Activated CD4-positive, alpha-beta memory T cell treated with anti-CD3 and anti-CD28 coated beads, Interleukin-2, amount 10 ng/mL, durations not matched to agents 7 days and 5 days (primary cell): Measurements from ENCODE around the gene MPPED2. TPM values are rescaled to one million over a fixed set of nuclear protein-coding genes. Genes with fewer than 3 reads are reported as not detected.

ENCODE experiments used
- CTCF ChIA-PET: fragments of 350-600 bp; sonication (Branson Sonifier 250); formaldehyde crosslinking; loops from one replicate; lab custom pipeline; 2021; ENCODE audit warnings: antibody characterized with exemption, inconsistent platforms; lab: Charles Lee
- POLR2A ChIA-PET: fragments of 350-600 bp; sonication (Branson Sonifier 250); formaldehyde crosslinking; loops from one replicate; lab custom pipeline; 2021; ENCODE audit warnings: antibody characterized with exemption; lab: Charles Lee
- DNase-seq: peaks from one replicate; pipeline ENCODE4 v3.0.0-alpha.2; 2020
- H3K27ac Mint-ChIP-seq: one replicate; pipeline ENCODE4 v1.8.0; 2021; ENCODE audit warnings: mild to moderate bottlenecking, mixed read lengths
- H3K27me3 Mint-ChIP-seq: one replicate; pipeline ENCODE4 v1.8.0; 2021; ENCODE audit warnings: mixed read lengths
- H3K36me3 Mint-ChIP-seq: one replicate; pipeline ENCODE4 v1.8.0; 2021; ENCODE audit warnings: low read depth, mixed read lengths
- H3K4me1 Mint-ChIP-seq: one replicate; pipeline ENCODE4 v1.8.0; 2021; ENCODE audit warnings: mixed read lengths
- H3K4me3 Mint-ChIP-seq: one replicate; pipeline ENCODE4 v1.8.0; 2021; ENCODE audit warnings: mild to moderate bottlenecking, mixed read lengths
- H3K9me3 Mint-ChIP-seq: one replicate; pipeline ENCODE4 v1.8.0; 2021; ENCODE audit warnings: mixed read lengths
- total RNA-seq, 2 experiments: library from RNA; stranded (reverse); gene quantifications; one replicate each; pipeline ENCODE4 v1.2.3, GENCODE V29; 2021

The MPPED2 gene
- total RNA-seq, 2 experiments from 2014 or later: not detected

DNA sequence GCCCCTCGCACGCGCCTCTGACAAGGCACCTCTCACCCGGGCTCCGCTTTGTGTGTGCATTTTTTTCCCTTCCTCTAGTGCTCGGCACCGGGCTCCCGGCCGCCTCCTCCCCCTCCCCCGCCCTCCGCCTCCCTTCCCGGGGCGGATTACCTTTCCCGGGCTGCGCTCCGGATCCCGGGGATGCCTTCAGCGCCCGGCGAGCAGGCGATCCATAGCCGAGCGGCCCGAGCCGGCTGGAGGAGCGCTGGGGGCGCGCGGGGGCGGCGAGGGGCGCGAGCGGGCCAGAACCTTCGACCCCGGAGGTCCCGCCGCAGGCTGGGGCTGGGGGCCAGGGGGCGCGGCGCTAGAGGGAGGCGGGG, 282 bp downstream of the MPPED2 start:
- ChIA-PET CTCF (interaction anchor here (1.2 kb wide), 1 partner anchor 10 kb away, joined by 3 read pairs; no protein-coding TSS in a partner anchor), POLR2A (no interaction called here)
- no peak overlapping the region for H3K4me3 Mint-ChIP-seq

DNA sequence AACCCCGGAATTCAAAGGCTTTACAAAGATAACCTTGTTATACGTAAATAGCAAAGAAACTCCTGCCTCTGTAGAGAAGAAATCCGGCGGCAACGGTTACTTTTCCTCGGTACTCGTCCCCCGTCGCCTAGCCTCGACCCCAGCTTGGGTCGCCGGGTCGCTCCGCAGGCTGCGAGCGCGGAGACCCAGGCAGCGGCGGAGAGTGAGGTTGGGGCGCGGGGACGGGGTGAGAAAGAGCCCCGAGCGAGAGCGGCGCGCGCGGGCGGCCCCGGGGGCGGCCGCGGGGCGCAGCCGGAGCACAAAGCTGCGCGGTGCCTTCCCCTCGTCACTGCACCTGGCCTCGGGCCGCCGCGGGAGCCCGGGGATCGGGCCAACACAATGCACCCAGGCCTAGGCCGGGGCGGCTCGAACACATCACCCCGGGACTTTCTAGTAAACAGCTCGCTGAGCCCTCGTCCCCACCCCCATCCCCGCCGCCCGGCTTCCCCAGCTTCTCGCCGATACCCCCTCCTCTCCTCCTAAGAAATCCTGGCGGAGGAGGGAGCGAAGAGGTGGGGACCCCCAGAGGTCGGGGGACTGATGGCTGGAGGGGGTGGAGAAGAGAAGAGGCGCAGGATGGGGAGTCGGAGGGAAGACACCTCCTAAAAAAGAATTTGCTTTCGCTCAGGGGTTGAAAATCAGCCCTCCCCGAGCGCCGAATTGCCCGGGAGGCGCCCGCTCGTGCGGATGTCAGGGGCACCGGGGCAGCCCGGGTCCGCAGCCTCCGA, 845 bp downstream of the MPPED2 start:
- Mint-ChIP-seq H3K27ac (no peak overlapping the region), H3K4me1 (peaks cover 3% of the 10 kb centered on the region), H3K4me3 (no peak overlapping the region), H3K9me3 (no peaks in the 10 kb centered on the region), H3K36me3 (no peaks in the 10 kb centered on the region), H3K27me3 (peaks cover 48% of the 10 kb centered on the region)
- no peak for DNase-seq
- POLR2A ChIA-PET: no interaction called here
- CTCF ChIA-PET: no interaction called here

More for the DNA sequence above, 282 bp downstream of the MPPED2 start:
- Mint-ChIP-seq H3K36me3 (no peaks in the 10 kb centered on the region), H3K4me1 (peaks cover 3% of the 10 kb centered on the region), H3K27me3 (peaks cover 48% of the 10 kb centered on the region), H3K9me3 (no peaks in the 10 kb centered on the region), H3K27ac (no peak overlapping the region)
- no peak for DNase-seq

DNA sequence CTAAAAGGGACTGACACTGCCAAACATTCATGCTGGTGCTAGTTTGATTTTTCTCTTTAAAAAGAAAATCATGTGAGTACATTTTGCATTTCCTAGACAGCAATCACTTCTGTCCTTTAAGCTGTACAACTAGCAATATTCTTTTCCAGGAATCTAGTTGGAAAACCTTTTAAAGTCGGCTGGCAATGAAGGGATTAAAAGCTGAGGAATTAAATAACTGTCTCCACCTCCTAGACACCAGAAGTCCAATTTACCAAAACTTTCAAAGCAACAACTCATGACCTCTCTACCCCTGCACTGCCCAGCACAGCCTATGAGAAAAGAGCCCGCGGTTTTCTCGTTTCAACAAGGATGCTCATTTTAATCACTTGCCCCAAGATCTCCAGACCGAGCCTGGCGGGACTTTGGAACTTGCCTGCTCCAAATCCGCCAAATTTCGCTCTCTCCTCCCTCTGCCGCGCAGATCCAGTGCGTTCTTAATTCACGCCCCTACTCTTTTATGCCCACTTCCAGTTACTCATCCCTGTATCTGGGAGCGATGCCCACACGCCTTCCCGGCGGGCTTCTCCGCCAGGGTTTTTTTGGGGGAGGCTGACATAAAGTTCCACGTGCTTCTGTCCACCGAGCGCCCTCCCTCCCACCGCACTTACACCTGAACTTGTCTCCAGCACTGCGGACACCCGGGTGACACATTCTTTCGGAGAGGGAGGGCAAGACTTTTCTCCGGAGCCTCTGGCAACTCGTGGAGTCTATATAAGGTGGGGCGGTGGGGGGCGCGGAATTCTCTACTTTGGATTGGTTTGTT, 2.5 kb downstream of the MPPED2 start:
- H3K36me3 Mint-ChIP-seq: no peaks in the 10 kb centered on the region
- POLR2A ChIA-PET: no interaction called here
- H3K4me3 Mint-ChIP-seq: no peak overlapping the region
- no peak for DNase-seq
- H3K27ac Mint-ChIP-seq: no peak overlapping the region
- CTCF ChIA-PET: no interaction called here
- no peaks in the 10 kb centered on the region for H3K9me3 Mint-ChIP-seq
- H3K4me1 Mint-ChIP-seq: peaks cover 3% of the 10 kb centered on the region
- H3K27me3 Mint-ChIP-seq: peaks cover 47% of the 10 kb centered on the region

DNA sequence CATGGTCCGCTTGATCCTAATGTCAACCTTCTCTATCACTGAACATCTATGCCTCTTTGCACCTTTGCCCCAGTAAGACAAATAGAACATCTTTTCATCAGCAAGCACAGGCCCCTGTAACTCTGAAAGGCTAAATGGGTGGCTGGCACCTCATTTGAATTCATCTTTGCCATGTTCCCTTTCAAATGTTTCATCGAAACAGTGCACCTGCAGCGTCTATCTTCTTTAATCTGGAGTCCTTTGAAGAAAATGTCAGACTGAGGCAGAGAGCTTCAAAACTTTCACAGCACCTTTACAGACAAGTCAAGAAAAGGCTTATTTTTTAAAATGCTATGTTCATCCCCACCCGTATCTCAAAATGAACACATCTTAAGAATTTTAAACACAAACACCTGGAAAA, 3.4 kb downstream of the MPPED2 start:
- peaks cover 3% of the 10 kb centered on the region for H3K4me1 Mint-ChIP-seq
- H3K27ac Mint-ChIP-seq: no peak overlapping the region
- ChIA-PET POLR2A (interaction anchor here (0.6 kb wide), 1 partner anchor 230 kb away, joined by 3 read pairs; no protein-coding TSS in a partner anchor), CTCF (no interaction called here)
- no peaks in the 10 kb centered on the region for H3K36me3 Mint-ChIP-seq
- H3K27me3 Mint-ChIP-seq: peaks cover 43% of the 10 kb centered on the region
- no peaks in the 10 kb centered on the region for H3K9me3 Mint-ChIP-seq
- no peak for DNase-seq
- H3K4me3 Mint-ChIP-seq: no peak overlapping the region

DNA sequence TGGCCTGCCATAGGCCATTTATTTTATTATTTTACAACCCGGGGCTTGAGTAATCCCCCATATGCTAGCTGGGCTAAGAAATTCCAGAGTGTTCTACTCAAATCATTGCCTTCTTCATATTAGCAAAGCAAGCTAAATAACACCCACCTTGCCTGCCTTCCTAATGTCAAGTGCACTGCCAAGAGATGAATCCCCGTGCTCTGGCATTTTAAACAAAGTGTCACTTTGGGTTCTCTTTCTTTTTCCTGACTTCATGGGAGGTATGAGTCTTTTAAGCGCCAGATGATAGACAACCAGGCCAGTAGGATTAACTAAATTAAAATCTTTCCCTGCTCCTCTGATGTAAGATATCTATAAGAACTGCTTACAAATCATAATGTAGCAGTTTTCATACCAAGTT, 4.5 kb downstream of the MPPED2 start:
- Mint-ChIP-seq H3K36me3 (no peaks in the 10 kb centered on the region), H3K4me1 (peaks cover 1% of the 10 kb centered on the region), H3K27ac (no peak overlapping the region), H3K27me3 (peaks cover 32% of the 10 kb centered on the region), H3K4me3 (no peak overlapping the region), H3K9me3 (no peaks in the 10 kb centered on the region)
- DNase-seq: no peak
- POLR2A ChIA-PET: no interaction called here
- CTCF ChIA-PET: no interaction called here

DNA sequence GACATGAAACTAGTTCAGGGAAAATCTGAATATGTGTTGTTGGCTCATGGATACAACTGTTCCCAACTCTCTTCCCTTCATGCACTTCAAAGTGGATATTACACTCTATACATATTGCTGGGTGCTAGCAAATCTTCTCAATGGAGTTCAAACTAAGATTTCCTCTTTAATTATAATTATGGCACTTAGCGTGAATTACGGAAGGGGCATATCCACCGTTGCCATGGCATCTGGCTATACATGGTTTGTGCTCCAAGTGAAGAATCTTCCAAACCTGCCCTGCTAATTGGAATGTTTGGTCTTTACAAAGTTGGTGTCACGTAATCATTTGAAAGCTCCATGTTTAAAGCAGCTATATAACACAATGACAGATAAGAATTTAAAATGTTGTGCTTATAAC, 5.6 kb downstream of the MPPED2 start:
- Mint-ChIP-seq H3K27me3 (peaks cover 29% of the 10 kb centered on the region), H3K27ac (no peak overlapping the region), H3K9me3 (no peaks in the 10 kb centered on the region), H3K36me3 (no peaks in the 10 kb centered on the region), H3K4me1 (peaks cover 1% of the 10 kb centered on the region), H3K4me3 (no peak overlapping the region)
- no peak for DNase-seq
- POLR2A ChIA-PET: no interaction called here
- CTCF ChIA-PET: no interaction called here

DNA sequence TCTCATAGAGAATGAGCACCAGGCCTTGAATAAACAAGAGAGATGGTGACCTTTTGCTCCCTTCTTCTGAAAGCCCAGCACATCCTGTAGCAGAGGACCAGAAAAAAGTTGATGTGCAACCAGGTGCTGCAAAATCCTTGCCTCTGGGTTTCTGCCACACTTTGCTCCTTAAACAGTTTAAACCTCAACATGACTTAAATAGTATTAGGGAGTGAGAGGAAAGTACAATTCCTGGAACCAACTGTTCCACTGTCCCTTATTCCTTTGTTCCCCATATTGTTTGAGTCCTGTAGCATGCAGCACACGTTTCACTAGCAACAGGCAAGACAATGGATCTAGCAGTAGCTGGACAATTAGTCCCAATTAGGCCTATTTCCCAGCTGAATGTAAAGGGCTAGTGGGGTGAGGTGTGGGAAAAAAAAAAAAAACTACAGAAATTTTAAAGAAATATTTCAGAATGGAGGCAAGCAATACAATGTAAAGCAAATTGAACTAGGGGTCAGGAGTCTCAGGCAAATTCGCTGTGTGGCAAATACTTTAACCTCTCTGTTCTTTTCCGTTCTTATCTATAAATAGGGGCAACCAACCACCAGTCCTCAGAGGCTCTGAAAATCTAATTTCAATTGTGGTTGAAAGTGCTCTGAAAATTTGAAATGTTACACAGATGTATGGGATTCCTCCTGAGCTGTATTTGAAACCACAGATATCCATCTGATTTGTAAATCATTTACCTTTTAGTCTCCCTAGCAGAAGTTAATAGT, 6.6 kb downstream of the MPPED2 start:
- peaks cover 24% of the 10 kb centered on the region for H3K27me3 Mint-ChIP-seq
- H3K27ac Mint-ChIP-seq: no peak overlapping the region
- no peaks in the 10 kb centered on the region for H3K36me3 Mint-ChIP-seq
- ChIA-PET POLR2A (no interaction called here), CTCF (no interaction called here)
- H3K4me1 Mint-ChIP-seq: peaks cover 1% of the 10 kb centered on the region
- DNase-seq: no peak
- H3K4me3 Mint-ChIP-seq: no peak overlapping the region
- H3K9me3 Mint-ChIP-seq: no peaks in the 10 kb centered on the region

DNA sequence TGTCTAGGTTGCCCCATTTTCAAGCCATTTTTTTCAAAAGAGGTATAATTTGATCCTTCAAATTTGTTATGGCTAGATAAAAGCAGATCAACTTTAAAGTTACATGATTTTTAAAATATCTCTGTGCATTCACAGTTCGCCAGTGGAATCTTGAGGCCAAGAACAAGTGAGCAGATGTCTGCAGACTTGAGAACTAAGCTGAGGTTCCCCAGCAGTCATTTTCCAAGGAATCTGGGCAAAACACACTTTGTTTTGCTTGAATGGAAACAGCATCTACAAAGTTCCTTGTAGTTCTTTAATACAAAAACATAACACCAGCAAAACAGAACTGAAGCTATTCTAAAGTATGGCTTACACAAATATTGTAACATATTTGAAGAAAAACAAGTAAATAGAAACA, 7.7 kb downstream of the MPPED2 start:
- Mint-ChIP-seq H3K9me3 (no peaks in the 10 kb centered on the region), H3K36me3 (no peaks in the 10 kb centered on the region), H3K27ac (no peak overlapping the region), H3K27me3 (peaks cover 13% of the 10 kb centered on the region), H3K4me3 (no peak overlapping the region), H3K4me1 (no peaks in the 10 kb centered on the region)
- ChIA-PET POLR2A (no interaction called here), CTCF (no interaction called here)
- DNase-seq: no peak

DNA sequence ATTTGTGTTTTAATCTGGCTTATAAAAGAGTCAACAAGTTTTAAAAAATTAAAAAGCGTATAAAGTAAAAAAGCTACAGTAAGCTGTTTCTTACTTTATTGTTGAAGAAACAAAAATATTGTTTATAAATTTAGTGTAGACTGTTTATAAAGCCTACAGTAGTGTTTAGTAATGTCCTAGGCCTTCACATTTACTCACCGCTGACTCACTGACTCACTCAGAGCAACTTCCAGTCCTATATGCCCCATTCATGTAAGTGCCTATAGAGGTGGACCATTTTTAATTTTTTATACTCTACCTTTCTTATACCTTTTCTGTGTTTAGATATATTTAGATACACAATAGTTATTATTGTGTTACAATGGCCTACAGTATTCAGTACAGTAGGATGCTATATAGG, 12.2 kb downstream of the MPPED2 start:
- Mint-ChIP-seq H3K9me3 (no peaks in the 10 kb centered on the region), H3K4me1 (no peaks in the 10 kb centered on the region), H3K36me3 (no peaks in the 10 kb centered on the region), H3K27ac (no peak overlapping the region), H3K27me3 (no peaks in the 10 kb centered on the region), H3K4me3 (no peak overlapping the region)
- CTCF ChIA-PET: no interaction called here
- no peak for DNase-seq
- POLR2A ChIA-PET: no interaction called here

DNA sequence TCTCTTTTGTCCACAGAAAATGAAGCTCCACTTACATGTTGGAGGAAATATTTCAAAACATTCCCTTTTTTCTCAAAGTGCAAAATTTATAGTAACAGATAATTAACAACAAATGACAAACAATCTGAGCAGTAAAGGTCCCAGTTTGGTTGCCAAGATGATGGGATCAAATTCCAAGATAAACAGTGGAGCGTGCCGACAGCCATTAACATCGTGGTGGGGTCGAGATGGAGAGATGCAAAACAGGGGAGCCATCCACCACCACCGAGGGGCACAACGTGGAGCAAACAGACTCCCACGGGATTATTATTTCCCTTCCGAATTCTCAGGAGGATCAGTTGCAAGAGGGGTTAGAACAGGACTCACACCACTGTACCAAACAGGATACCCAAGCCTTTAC, 17.2 kb downstream of the MPPED2 start:
- Mint-ChIP-seq H3K9me3 (no peaks in the 10 kb centered on the region), H3K27me3 (no peaks in the 10 kb centered on the region), H3K36me3 (no peaks in the 10 kb centered on the region), H3K27ac (no peak overlapping the region), H3K4me1 (no peaks in the 10 kb centered on the region), H3K4me3 (no peak overlapping the region)
- ChIA-PET CTCF (no interaction called here), POLR2A (no interaction called here)
- no peak for DNase-seq

DNA sequence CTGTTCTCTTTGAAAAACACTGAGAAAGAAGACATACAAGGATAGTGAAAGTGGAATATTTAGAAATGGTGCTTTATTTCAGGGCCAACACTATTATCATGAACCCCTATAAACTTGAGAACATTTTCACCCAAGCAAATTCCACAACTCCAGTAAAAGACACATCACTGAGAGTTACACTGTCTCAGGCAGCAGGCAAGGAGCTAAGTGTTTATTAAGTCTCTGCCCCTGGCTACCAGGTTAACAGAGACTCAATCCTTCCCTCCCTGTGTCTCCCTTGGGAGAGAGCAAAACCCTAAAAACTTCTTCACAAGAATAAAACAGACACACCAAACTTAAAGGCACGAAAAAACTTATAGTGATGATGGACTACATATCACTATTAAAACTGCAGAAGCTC, 18.5 kb downstream of the MPPED2 start:
- H3K4me3 Mint-ChIP-seq: no peak overlapping the region
- CTCF ChIA-PET: no interaction called here
- H3K27ac Mint-ChIP-seq: no peak overlapping the region
- H3K9me3 Mint-ChIP-seq: no peaks in the 10 kb centered on the region
- DNase-seq: no peak
- H3K36me3 Mint-ChIP-seq: no peaks in the 10 kb centered on the region
- POLR2A ChIA-PET: no interaction called here
- no peaks in the 10 kb centered on the region for H3K4me1 Mint-ChIP-seq
- H3K27me3 Mint-ChIP-seq: no peaks in the 10 kb centered on the region

DNA sequence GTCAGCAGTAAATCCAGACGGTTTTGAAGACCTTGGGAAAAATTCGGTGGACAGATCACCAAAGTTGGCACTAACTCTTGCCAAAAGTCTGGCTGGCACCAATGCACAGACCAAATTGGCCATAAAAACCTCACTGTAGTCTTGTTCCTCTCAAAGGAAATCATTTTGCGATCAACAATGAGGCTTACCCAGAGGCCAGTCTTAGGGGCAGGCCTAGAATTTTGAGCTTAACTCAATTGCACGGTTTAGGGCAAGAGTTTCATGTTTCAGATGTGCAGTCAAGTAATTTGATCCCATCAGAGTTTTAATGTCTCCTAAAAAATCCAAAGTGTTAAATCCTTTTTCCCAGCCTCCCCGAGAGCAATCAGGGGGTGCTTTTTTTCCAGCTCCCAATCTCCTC, 19.0 kb downstream of the MPPED2 start:
- Mint-ChIP-seq H3K4me3 (no peak overlapping the region), H3K9me3 (no peaks in the 10 kb centered on the region), H3K27me3 (no peaks in the 10 kb centered on the region), H3K4me1 (no peaks in the 10 kb centered on the region), H3K36me3 (no peaks in the 10 kb centered on the region), H3K27ac (no peak overlapping the region)
- ChIA-PET POLR2A (no interaction called here), CTCF (no interaction called here)
- no peak for DNase-seq

DNA sequence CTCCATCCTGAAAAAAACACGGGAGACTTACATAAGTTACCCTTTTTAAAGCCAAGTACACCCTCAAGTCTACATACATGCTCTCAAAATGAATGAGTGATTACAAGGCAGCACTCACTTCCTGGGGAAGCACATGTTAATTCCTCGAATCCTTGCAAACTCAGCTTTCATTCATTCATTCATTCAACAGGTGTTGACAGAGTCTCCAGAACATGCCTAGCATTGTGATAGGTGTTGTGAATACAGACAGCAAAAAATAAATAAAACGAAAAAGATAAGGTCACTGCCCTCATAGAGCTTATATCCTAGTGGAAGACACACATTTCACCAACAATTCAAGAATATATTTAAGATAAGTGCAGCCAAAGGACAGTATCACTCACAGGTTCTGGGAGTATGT, 19.7 kb downstream of the MPPED2 start:
- ChIA-PET POLR2A (no interaction called here), CTCF (no interaction called here)
- Mint-ChIP-seq H3K4me1 (no peaks in the 10 kb centered on the region), H3K27ac (no peak overlapping the region), H3K9me3 (no peaks in the 10 kb centered on the region), H3K27me3 (no peaks in the 10 kb centered on the region), H3K36me3 (no peaks in the 10 kb centered on the region), H3K4me3 (no peak overlapping the region)
- DNase-seq: no peak
